Heart right ventricle (tissue), 16 donors: ENCODE data around the gene CTBS. TPM values are rescaled to one million over a fixed set of nuclear protein-coding genes. Genes with fewer than 3 reads are reported as not detected.

Source experiments
- ATAC-seq, 8 donors: fragments of 200-7000 bp; cut with Tn5 transposase; one replicate each; pipeline ENCODE4 v1.9.1; 2020; ENCODE audit warnings: mild to moderate bottlenecking in 8 of 8, moderate library complexity in 8 of 8, moderate number of reproducible peaks in 1 of 8
- DNase-seq, 2 donors: peaks; one replicate each; pipeline ENCODE4 v3.0.0-alpha.2; 2020
- H3K27ac ChIP-seq, 10 donors: fragments of 200-600 bp; sonication (generic) in 2 of 10; one replicate each; pipeline versions ENCODE4 v1.5.0 to v1.8.0; 2020 to 2022; ENCODE audit warnings: mild to moderate bottlenecking in 3 of 10
- H3K27me3 ChIP-seq, 7 donors: fragments of 200-600 bp; one replicate each; pipeline ENCODE4 v1.8.0; 2021 to 2022; ENCODE audit warnings: mild to moderate bottlenecking in 2 of 7
- H3K36me3 ChIP-seq, 9 donors: fragments of 200-600 bp; sonication (generic) in 1 of 9; one replicate each; pipeline versions ENCODE4 v1.5.0 to v1.8.0; 2020 to 2022; ENCODE audit warnings: mild to moderate bottlenecking in 2 of 9
- H3K4me1 ChIP-seq, 9 donors: fragments of 200-600 bp; sonication (generic) in 1 of 9; one replicate each; pipeline versions ENCODE4 v1.5.0 to v1.8.0; 2020 to 2022; ENCODE audit warnings: mild to moderate bottlenecking in 4 of 9
- H3K4me3 ChIP-seq, 10 donors: fragments of 200-600 bp; sonication (generic) in 2 of 10; one replicate each; pipeline versions ENCODE4 v1.5.0 to v1.8.0; 2020 to 2022; ENCODE audit warnings: mild to moderate bottlenecking in 7 of 10, moderate library complexity in 2 of 10
- H3K9me3 ChIP-seq, 11 donors: fragments of 200-600 bp in 10 of 11; sonication (generic) in 2 of 11; one replicate each; pipeline versions ENCODE4 v1.5.0 to v1.8.0; 2013 to 2022; ENCODE audit warnings: mild to moderate bottlenecking in 2 of 11, control low read depth in 1 of 11, moderate library complexity in 1 of 11
- CTCF ChIP-seq, 9 donors: fragments of 200-600 bp; sonication (generic) in 2 of 9; IDR thresholded peaks; one replicate each; pipeline versions ENCODE4 v1.5.0 to v1.8.0; 2021 to 2022; ENCODE audit warnings: antibody characterized with exemption in 9 of 9, mild to moderate bottlenecking in 5 of 9, moderate library complexity in 1 of 9
- WGBS, 2 donors: extraction: QIAGEN DNeasy Blood & Tissue Kit; methylation state at CpG; one replicate each; pipeline ENCODE4 v1.1.7; 2013; ENCODE audit warnings: inconsistent platforms in 1 of 2; 5-methylcytosine and 5-hydroxymethylcytosine counted together
- intact Hi-C, 10 donors: fragments of 100-400 bp; cut with DNase I; formaldehyde crosslinking; loops; one replicate each; pipeline versions ENCODE4 v1.11.1 to v1.14.2; 2022
- polyA plus RNA-seq, 2 donors: library from polyadenylated mRNA; stranded (reverse); fragments of 200-250 nt; gene quantifications; one replicate each; pipeline ENCODE4 v1.2.3, GENCODE V29; 2013
- total RNA-seq, 10 donors: library from RNA; stranded (reverse); fragmentation: NEBNext Ultra II Directional in 3 of 10; extraction: Animal tissue kit (Norgen Biotek cat#: 25700) in 3 of 10; gene quantifications; one replicate each; pipeline versions ENCODE4 v1.2.1 to v1.2.4, GENCODE V29; 2021 to 2023
- donor health status: Arrhythmogenic right ventricular cardiomyopathy.
- donor health status: ischemic (EF 13 %, LVEDD 7.1; RV severe dilation, severe dysfunction).
- donor health status: healthy with polysubstance abuse.
- donor health status: DM: no; HTN: yes; CAD: no.
- donor health status: DM: no; HTN: no; CAD: no.
- donor health status: ischemic (EF 25% LVEDD 6.9; RV normal size, moderate dysfunction).
- donor health status: ischemic (EF 25% LVEDD 5.7; RV mildly dilated, moderate dysfunction).
- donor health status: healthy.
- donor health status: DM: yes; HTN: yes; CAD: no.
- donor health status: Ischemic cardiomyopathy.
- donor health status: ischemic (EF 35%, LVEDD 5.7; RV mildly dilated, moderate dysfunction).
- donor health status: nonischemic (EF 11% LVEDD 7.7; RV severe dilation, severe dysfunction).
- donor health status: DM: yes; HTN: yes; CAD: no.
- donor health status: PGD.
- donor health status: ischemic (EF 29% LVEDD 5.4; RV normal size, mild dysfunction).
- donor health status: nonischemic (EF 23%, LVEDD 6.1; RV moderate dilation, normal function).

Gene CTBS
- total and polyA plus RNA-seq, 12 donors = 3.5 to 13.2 (median 7.2) TPM

GRCh38 chr1:84506002-84506728 is 68.1 kb downstream of the CTBS start, which contains the start of the genes GNG5 and SPATA1:
Gene GNG5 (minus strand): TSS chr1:84506581. CDS start chr1:84506091, 490 bp downstream.
Gene SPATA1 (plus strand): TSS chr1:84506386. CDS start chr1:84516360, 9,974 bp downstream.
- WGBS, 2 donors = 0 to 1% methylated on average over 60 of the region's 60 CpGs
- H3K4me1 ChIP-seq = peaks cover 0 to 48% (median 42%) of the 10 kb centered on the region in 9 donors

GRCh38 chr1:84505493-84506001 is 68.7 kb downstream of the CTBS start:
- ATAC-seq = peak; percentile 60 to 85 (median 79)
- H3K4me1 ChIP-seq = peaks cover 0 to 54% (median 48%) of the 10 kb centered on the region in 9 donors
- TF ChIP-seq CTCF (IDR thresholded peaks at IDR 0.05) = no peak
- DNase-seq = no peak
- peaks cover 0 to 29% (median 0%) of the 10 kb centered on the region in 9 donors for H3K36me3 ChIP-seq
- no peaks in the 10 kb centered on the region for H3K27me3 ChIP-seq
- peaks cover 0 to 27% (median 5%) of the 10 kb centered on the region in 11 donors for H3K9me3 ChIP-seq
- H3K4me3 ChIP-seq = peak overlapping the region; percentile 51 to 91 (median 74)
- WGBS, 2 donors = 0 to 1% methylated on average over 42 to 47 of the region's 47 CpGs
- H3K27ac ChIP-seq = peak overlapping the region; percentile 93 to 99 (median 98)
- intact Hi-C loops = loop anchor here in 7 of 10 donors (1.0 to 10.0 kb wide), 8 partner anchors 26 to 117 kb away; partner anchors contain the start of genes CTBS (in 5 of the 7) and RPF1 (in 1 of the 7)

More at GRCh38 chr1:84506002-84506728, 68.1 kb downstream of the CTBS start, which contains the start of the genes GNG5 and SPATA1:
- ATAC-seq (peak; percentile 96 to 98 (median 98)), DNase-seq (peak; percentile 98 to 99)
- Histone ChIP-seq H3K27me3 (no peaks in the 10 kb centered on the region), H3K9me3 (peaks cover 0 to 28% (median 5%) of the 10 kb centered on the region in 11 donors), H3K4me3 (peak within 1 kb of the TSS; percentile 51 to 91 (median 74)), H3K27ac (peak within 1 kb of the TSS; percentile 93 to 99 (median 98)), H3K36me3 (peaks cover 0 to 23% (median 0%) of the 10 kb centered on the region in 9 donors)
- TF ChIP-seq CTCF (IDR thresholded peaks at IDR 0.05) = no peak
- intact Hi-C loops = loop anchor here in 7 of 10 donors (1.0 to 10.0 kb wide), 8 partner anchors 27 to 116 kb away; partner anchors contain the start of genes CTBS (in 5 of the 7) and RPF1 (in 1 of the 7)

- ATAC-seq (peak in 1 of 8 donors; percentile 7), DNase-seq (no peak)
- peak overlapping the region; percentile 93 to 99 (median 98) for H3K27ac ChIP-seq
- H3K9me3 ChIP-seq = peaks cover 0 to 20% (median 5%) of the 10 kb centered on the region in 11 donors
- H3K36me3 ChIP-seq = peaks cover 0 to 36% (median under 1%) of the 10 kb centered on the region in 9 donors
- H3K4me3 ChIP-seq = peak overlapping the region; percentile 51 to 91 (median 74)
- TF ChIP-seq CTCF (IDR thresholded peaks at IDR 0.05) = no peak
- no peaks in the 10 kb centered on the region for H3K27me3 ChIP-seq
- 4 to 6% methylated on average over 17 of the region's 17 CpGs for WGBS, 2 donors
- peaks cover 0 to 61% (median 55%) of the 10 kb centered on the region in 9 donors for H3K4me1 ChIP-seq
- intact Hi-C loops = loop anchor here in 6 of 10 donors (5.0 to 10.0 kb wide), 5 partner anchors 67 to 117 kb away; partner anchors contain the start of gene CTBS (in 5 of the 6)
Observed at GRCh38 chr1:84504580-84505492, 69.4 kb downstream of the CTBS start.
